HL-60 (cell line): ENCODE data around the gene RELB.
A peak's percentile ranks its signal among the peaks of the same experiment; 100 is the strongest.

Experiments used
- DNase-seq, 2 experiments: peaks; one replicate each; pipeline ENCODE4 v3.0.0-alpha.2; 2010 to 2020; ENCODE audit warnings: low read depth in 1 of 2, low spot score in 1 of 2
- H3K27ac ChIP-seq: fragments of 250-450 bp; sonication (Bioruptor Pico); replicated peaks from 2 replicates; pipeline ENCODE4 v1.5.1; 2020; ENCODE audit warnings: mild to moderate bottlenecking, moderate library complexity
- H3K27me3 ChIP-seq: fragments of 250-450 bp; sonication (Bioruptor Pico); 2 replicates; pipeline ENCODE4 v1.5.1; 2021; ENCODE audit warnings: mild to moderate bottlenecking, moderate library complexity; ENCODE audit not compliant: insufficient read depth, poor library complexity, severe bottlenecking
- H3K4me3 ChIP-seq: replicated peaks from 2 replicates; pipeline ENCODE4 v1.5.1; 2011; ENCODE audit warnings: mild to moderate bottlenecking, control low read depth, low read length; ENCODE audit not compliant: insufficient read depth
- CTCF ChIP-seq: IDR thresholded peaks from one replicate; pipeline ENCODE4 v1.5.1; 2011; ENCODE audit warnings: low read length, control low read depth, inconsistent platforms; ENCODE audit not compliant: insufficient read depth
- GABPA ChIP-seq: IDR thresholded peaks from 2 replicates; pipeline ENCODE4 v1.6.1; 2012; ENCODE audit warnings: low read depth
- POLR2AphosphoS5 ChIP-seq: IDR thresholded peaks from 2 replicates; pipeline ENCODE4 v1.6.1; 2012; ENCODE audit warnings: low read depth
- REST ChIP-seq: IDR thresholded peaks from 2 replicates; pipeline ENCODE4 v1.6.1; 2012; ENCODE audit warnings: low read depth; ENCODE audit not compliant: insufficient replicate concordance
- SPI1 ChIP-seq: IDR thresholded peaks from 2 replicates; pipeline ENCODE4 v1.6.1; 2012; ENCODE audit warnings: low read depth, mild to moderate bottlenecking, borderline replicate concordance

RELB gene

GRCh38 chr19:45078390-45079062 lies 77.3 kb downstream of the RELB start:
- Histone ChIP-seq H3K27me3 (no peaks in the 10 kb centered on the region), H3K4me3 (peak overlapping the region; percentile 97), H3K27ac (peak overlapping the region; percentile 90)
- DNase-seq: no peak
- TF ChIP-seq REST (no peak), SPI1 (peak; percentile 44; the same call in 1 of the 2 replicates)

GRCh38 chr19:45079063-45079910 lies 78.0 kb downstream of the RELB start, which contains the start of gene GEMIN7:
Gene GEMIN7, plus strand, starts transcription at chr19:45079260. Its CDS starts 10,855 bp downstream, at chr19:45090115.
- peak; percentile 76 to 83 for DNase-seq

GRCh38 chr19:45079911-45080370 lies 78.7 kb downstream of the RELB start:
- no peak for TF ChIP-seq REST
- no peak for TF ChIP-seq GABPA
- TF ChIP-seq POLR2AphosphoS5: no peak
- TF ChIP-seq SPI1: no peak
- TF ChIP-seq CTCF: no peak
- H3K27ac ChIP-seq: peak overlapping the region; percentile 90
- DNase-seq: no peak
- peak overlapping the region; percentile 97 for H3K4me3 ChIP-seq
- no peaks in the 10 kb centered on the region for H3K27me3 ChIP-seq

More at GRCh38 chr19:45079063-45079910, 78.0 kb downstream of the RELB start, which contains the start of gene GEMIN7:
- TF ChIP-seq GABPA (peak; percentile 98), REST (peak; percentile 75), POLR2AphosphoS5 (peak; percentile 87), CTCF (no peak)
- no peaks in the 10 kb centered on the region for H3K27me3 ChIP-seq
- peak within 1 kb of the TSS; percentile 97 for H3K4me3 ChIP-seq
- peak within 1 kb of the TSS; percentile 90 for H3K27ac ChIP-seq
